Stomach (tissue), 9 donors: ENCODE measurements around the gene SLC35B2. TPM values are rescaled to one million over a fixed set of nuclear protein-coding genes. Genes with fewer than 3 reads are reported as not detected.

Source experiments
- DNase-seq, 2 donors: peaks; one replicate each; pipeline versions ENCODE4 v3.0.0 to v3.0.0-alpha.2; 2013 to 2019
- H3K27ac ChIP-seq, 5 donors: fragments of 200-600 bp in 4 of 5; sonication (generic) in 4 of 5; one replicate each; pipeline ENCODE4 v1.5.1; 2013 to 2019; ENCODE audit warnings: mild to moderate bottlenecking in 1 of 5, moderate library complexity in 1 of 5
- H3K27me3 ChIP-seq, 3 donors: fragments of 200-600 bp; sonication (generic); one replicate each; pipeline ENCODE4 v1.5.1; 2017 to 2019; ENCODE audit warnings: mixed run types in 1 of 3
- H3K36me3 ChIP-seq, 4 donors: fragments of 200-600 bp; sonication (generic); 1 replicate in 3 of 4; 2 replicates in 1 of 4; pipeline ENCODE4 v1.5.1; 2016 to 2019
- H3K4me1 ChIP-seq, 4 donors: fragments of 200-600 bp; sonication (generic); one replicate each; pipeline ENCODE4 v1.5.1; 2016 to 2019
- H3K4me3 ChIP-seq, 4 donors: fragments of 200-600 bp; sonication (generic) in 3 of 4; one replicate each; pipeline ENCODE4 v1.5.1; 2016 to 2019; ENCODE audit warnings: mild to moderate bottlenecking in 1 of 4
- H3K9me3 ChIP-seq, 4 donors: fragments of 200-600 bp; sonication (generic); one replicate each; pipeline ENCODE4 v1.5.1; 2016 to 2019
- EP300 ChIP-seq: sonication (generic); formaldehyde crosslinking; IDR thresholded peaks from one replicate; pipeline ENCODE4 v1.6.1; 2017; ENCODE audit warnings: antibody characterized with exemption
- POLR2A ChIP-seq, 4 donors: fragments of 450-650 bp; IDR thresholded peaks; one replicate each; pipeline ENCODE4 v1.6.1; 2016; ENCODE audit warnings: antibody characterized with exemption in 4 of 4, control low read depth in 2 of 4, mild to moderate bottlenecking in 1 of 4, moderate library complexity in 1 of 4
- POLR2AphosphoS5 ChIP-seq, 3 donors: sonication (generic); formaldehyde crosslinking; IDR thresholded peaks; one replicate each; pipeline ENCODE4 v1.6.1; 2016; ENCODE audit warnings: antibody characterized with exemption in 3 of 3
- WGBS, 5 donors: extraction: QIAGEN DNeasy Blood & Tissue Kit in 3 of 5; methylation state at CpG; one replicate each; pipeline versions ENCODE4 v1.1.5 to v1.1.7; 2013 to 2018; 5-methylcytosine and 5-hydroxymethylcytosine counted together
- intact Hi-C: fragments of 100-400 bp; cut with DNase I; formaldehyde crosslinking; loops from one replicate; pipeline ENCODE4 v1.15.1; 2023; ENCODE audit warnings: low total_unique reads
- polyA plus RNA-seq, 3 donors: library from polyadenylated mRNA; stranded (reverse); fragments of 200-250 nt; gene quantifications; one replicate each; pipeline ENCODE4 v1.2.3, GENCODE V29; 2013
- total RNA-seq, 5 donors: library from RNA; depleted of rRNA; stranded (reverse); fragments of >200 nt; gene quantifications; one replicate each; pipeline versions ENCODE4 v1.1.0 to v1.2.3, GENCODE V29; 2014 to 2016
- TF ChIP-seq, protein P1 (sequence below), 7 experiments: fragments of 450-650 bp in 4 of 7; fragments of 200-600 bp in 3 of 7; sonication (generic) in 3 of 7; IDR thresholded peaks; one replicate each; pipeline ENCODE4 v1.5.1; 2016 to 2019; ENCODE audit warnings: antibody characterized with exemption in 7 of 7, control low read depth in 2 of 7, mild to moderate bottlenecking in 1 of 7
- donor health status: healthy with polysubstance abuse.
- donor health status: Bipolar disorder and iron deficiency.
- donor health status: healthy.

The SLC35B2 gene
- total and polyA plus RNA-seq, 8 donors = 1.4 to 60.1 (median 16.9) TPM

DNA sequence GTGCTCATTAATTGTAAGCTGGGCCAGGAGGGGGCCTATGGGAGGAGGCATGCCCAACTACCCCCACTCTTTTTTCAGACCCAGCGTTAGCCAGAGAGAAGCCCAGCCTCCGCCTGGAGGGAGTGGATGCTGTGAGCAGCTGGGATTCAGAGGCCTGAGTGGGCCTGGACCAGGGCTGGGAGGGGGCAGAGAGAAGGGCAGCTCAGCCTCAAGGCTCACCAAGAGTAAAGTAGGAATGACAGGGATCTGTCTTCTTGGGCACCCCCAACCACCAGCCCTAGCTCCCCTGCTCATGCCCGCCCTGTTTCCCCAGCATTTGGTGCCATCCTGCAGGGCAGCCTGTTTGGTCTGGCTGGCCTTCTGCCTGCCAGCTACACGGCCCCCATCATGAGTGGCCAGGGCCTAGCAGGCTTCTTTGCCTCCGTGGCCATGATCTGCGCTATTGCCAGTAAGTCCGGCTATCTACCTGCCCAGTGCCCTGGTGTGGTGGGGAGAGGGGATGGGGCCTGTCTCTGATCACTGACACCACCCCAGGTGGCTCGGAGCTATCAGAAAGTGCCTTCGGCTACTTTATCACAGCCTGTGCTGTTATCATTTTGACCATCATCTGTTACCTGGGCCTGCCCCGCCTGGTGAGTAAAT is 27.2 kb downstream of the SLC35B2 start:
- Histone ChIP-seq H3K9me3 (no peaks in the 10 kb centered on the region), H3K27ac (peak overlapping the region in 2 of 5 donors; percentile 31 to 68), H3K27me3 (no peaks in the 10 kb centered on the region), H3K4me1 (peaks cover 44 to 100% (median 77%) of the 10 kb centered on the region in 4 donors), H3K36me3 (peaks cover 36 to 57% (median 52%) of the 10 kb centered on the region in 4 donors), H3K4me3 (no peak overlapping the region)
- no peak for TF ChIP-seq EP300
- TF ChIP-seq, protein P1, sequence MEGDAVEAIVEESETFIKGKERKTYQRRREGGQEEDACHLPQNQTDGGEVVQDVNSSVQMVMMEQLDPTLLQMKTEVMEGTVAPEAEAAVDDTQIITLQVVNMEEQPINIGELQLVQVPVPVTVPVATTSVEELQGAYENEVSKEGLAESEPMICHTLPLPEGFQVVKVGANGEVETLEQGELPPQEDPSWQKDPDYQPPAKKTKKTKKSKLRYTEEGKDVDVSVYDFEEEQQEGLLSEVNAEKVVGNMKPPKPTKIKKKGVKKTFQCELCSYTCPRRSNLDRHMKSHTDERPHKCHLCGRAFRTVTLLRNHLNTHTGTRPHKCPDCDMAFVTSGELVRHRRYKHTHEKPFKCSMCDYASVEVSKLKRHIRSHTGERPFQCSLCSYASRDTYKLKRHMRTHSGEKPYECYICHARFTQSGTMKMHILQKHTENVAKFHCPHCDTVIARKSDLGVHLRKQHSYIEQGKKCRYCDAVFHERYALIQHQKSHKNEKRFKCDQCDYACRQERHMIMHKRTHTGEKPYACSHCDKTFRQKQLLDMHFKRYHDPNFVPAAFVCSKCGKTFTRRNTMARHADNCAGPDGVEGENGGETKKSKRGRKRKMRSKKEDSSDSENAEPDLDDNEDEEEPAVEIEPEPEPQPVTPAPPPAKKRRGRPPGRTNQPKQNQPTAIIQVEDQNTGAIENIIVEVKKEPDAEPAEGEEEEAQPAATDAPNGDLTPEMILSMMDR (IDR thresholded peaks at IDR 0.05) = no peak
- TF ChIP-seq POLR2A (IDR thresholded peaks at IDR 0.05) = no peak
- TF ChIP-seq POLR2AphosphoS5 (IDR thresholded peaks at IDR 0.05) = no peak
- 77 to 96% (median 96%) methylated on average over 7 to 10 of the region's 10 CpGs for WGBS, 5 donors
- DNase-seq = no peak
- intact Hi-C loops = loop anchor here (10.0 kb wide), 1 partner anchor 55 kb away; no protein-coding TSS in a partner anchor

DNA sequence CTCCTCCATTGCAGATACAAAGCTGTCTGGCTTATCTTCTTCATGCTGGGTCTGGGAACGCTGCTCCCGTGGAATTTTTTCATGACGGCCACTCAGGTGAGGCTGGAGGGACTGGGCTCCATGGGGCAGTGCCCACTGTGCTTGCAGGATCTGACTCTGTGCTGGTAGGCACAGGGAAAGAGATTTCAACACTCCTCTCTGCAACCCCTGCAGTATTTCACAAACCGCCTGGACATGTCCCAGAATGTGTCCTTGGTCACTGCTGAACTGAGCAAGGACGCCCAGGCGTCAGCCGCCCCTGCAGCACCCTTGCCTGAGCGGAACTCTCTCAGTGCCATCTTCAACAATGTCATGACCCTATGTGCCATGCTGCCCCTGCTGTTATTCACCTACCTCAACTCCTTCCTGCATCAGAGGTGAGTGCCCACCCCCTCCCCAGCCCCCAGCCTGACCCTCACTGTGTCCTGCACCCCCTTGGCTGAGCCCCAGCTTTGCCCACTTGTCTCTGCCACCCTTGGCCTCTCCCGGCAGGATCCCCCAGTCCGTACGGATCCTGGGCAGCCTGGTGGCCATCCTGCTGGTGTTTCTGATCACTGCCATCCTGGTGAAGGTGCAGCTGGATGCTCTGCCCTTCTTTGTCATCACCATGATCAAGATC is 27.8 kb downstream of the SLC35B2 start:
- DNase-seq = no peak
- WGBS, 5 donors = 83 to 92% (median 88%) methylated on average over 11 of the region's 11 CpGs
- peak overlapping the region in 2 of 5 donors; percentile 11 to 68 for H3K27ac ChIP-seq
- TF ChIP-seq EP300 (no peak), POLR2A (IDR thresholded peaks at IDR 0.05) (no peak), POLR2AphosphoS5 (IDR thresholded peaks at IDR 0.05) (no peak)
- TF ChIP-seq, protein P1 (IDR thresholded peaks at IDR 0.05) = no peak
- intact Hi-C loops = loop anchor here (10.0 kb wide), 1 partner anchor 55 kb away; no protein-coding TSS in a partner anchor
- peaks cover 44 to 100% (median 78%) of the 10 kb centered on the region in 4 donors for H3K4me1 ChIP-seq
- no peak overlapping the region for H3K4me3 ChIP-seq
- no peaks in the 10 kb centered on the region for H3K9me3 ChIP-seq
- peaks cover 36 to 57% (median 52%) of the 10 kb centered on the region in 4 donors for H3K36me3 ChIP-seq
- no peaks in the 10 kb centered on the region for H3K27me3 ChIP-seq

DNA sequence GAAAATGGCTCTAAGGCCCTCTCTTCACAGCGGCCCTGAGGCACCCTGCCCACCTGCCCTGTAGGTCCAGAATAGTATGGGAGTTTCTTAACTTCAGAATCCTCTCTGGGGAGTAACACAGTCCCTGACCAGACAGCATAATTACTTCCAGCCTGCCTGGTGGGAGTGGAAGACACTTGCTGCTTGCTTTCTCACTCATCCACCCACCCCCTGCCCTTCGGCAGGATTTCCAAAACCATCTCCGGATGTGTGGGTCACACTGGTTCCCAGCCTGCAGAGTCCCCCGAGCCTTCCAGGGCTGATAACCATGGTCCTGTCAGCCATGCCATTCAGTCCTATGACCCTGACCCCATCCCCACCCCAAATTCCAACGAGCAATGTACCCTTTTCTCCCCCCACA is 28.5 kb downstream of the SLC35B2 start:
- Histone ChIP-seq H3K4me3 (no peak overlapping the region), H3K9me3 (no peaks in the 10 kb centered on the region), H3K36me3 (peaks cover 36 to 57% (median 52%) of the 10 kb centered on the region in 4 donors), H3K27me3 (no peaks in the 10 kb centered on the region), H3K27ac (peak overlapping the region in 3 of 5 donors; percentile 1 to 95 (median 64)), H3K4me1 (peaks cover 44 to 100% (median 78%) of the 10 kb centered on the region in 4 donors)
- TF ChIP-seq POLR2A (IDR thresholded peaks at IDR 0.05) (no peak), EP300 (no peak), POLR2AphosphoS5 (IDR thresholded peaks at IDR 0.05) (no peak)
- DNase-seq = no peak
- 72 to 82% (median 80%) methylated on average over 5 of the region's 5 CpGs for WGBS, 5 donors
- intact Hi-C loops = no loop called here

DNA sequence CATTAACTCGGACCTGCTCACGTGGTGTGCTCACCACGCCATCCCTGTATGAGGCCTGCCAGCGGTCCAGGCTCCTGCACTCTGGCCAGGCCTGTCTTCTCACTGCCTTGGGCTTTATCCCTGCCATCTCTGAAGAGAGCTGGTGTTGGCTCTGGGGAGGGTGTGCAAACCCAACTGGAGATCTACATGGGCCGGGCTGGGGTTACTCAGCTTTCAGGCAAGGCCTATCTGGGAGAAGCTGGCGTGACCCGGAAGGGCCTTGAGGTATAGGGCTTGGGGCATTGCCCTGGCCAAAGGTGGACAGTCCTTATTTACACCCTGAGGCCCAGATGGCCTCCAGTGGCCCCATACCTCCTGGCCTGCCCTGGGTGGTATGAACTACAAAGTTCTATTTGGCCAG is 28.9 kb downstream of the SLC35B2 start:
- H3K4me1 ChIP-seq = peaks cover 41 to 100% (median 76%) of the 10 kb centered on the region in 4 donors
- no peaks in the 10 kb centered on the region for H3K9me3 ChIP-seq
- H3K4me3 ChIP-seq = no peak overlapping the region
- intact Hi-C loops = no loop called here
- no peak for TF ChIP-seq POLR2AphosphoS5 (IDR thresholded peaks at IDR 0.05)
- TF ChIP-seq, protein P1 (IDR thresholded peaks at IDR 0.05) = no peak
- H3K36me3 ChIP-seq = peaks cover 36 to 54% (median 51%) of the 10 kb centered on the region in 4 donors
- WGBS, 5 donors = 72 to 94% (median 91%) methylated on average over 4 to 7 of the region's 7 CpGs
- peak overlapping the region in 3 of 5 donors; percentile 1 to 95 (median 64) for H3K27ac ChIP-seq
- no peak for DNase-seq
- no peaks in the 10 kb centered on the region for H3K27me3 ChIP-seq
